ENCODE measurements around the gene IRF9. TPM values are rescaled to one million over a fixed set of nuclear protein-coding genes. Genes with fewer than 3 reads are reported as not detected.

Gene IRF9
- total and polyA plus RNA-seq, 2 experiments from 2014 or later: 33.7 to 66.9 TPM

DNA sequence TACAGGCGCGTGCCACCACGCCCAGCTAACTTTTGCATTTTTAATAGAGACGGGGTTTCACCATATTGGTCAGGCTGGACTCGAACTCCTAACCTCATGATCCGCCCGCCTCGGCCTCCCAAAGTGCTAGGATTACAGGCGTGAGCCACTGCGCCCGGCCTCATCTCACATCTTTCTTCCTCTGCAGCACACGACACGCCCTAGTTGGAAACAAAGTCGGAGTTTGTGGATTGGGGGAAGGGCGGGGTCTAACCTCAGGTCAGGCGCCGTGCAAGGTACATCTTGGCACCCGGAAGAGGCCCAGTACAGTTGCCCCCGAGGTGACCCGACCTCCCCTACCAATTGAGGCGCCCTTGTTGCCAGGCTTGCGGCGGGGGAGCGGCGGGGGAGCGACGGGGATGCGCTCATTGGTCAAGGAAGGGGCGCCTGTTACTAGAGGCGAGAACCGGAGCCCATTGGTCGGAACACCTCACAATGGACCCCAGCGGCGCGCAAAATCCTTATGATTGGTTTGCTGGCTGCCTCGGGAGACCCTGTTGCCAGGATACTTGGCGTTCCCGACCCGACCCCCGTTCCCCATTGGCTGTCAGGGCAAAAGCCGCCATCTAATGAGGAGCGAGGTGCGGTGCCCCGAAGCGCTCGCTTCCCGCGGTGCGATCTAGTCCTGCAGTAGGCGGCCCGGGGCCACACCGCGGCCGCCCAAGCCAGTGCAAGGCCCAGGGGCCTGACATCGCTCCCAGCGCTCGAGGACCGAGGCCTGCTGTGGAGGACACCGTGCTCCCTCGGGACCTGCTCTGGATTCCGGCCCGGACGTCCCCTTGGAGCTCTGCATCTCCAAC is 10.6 kb downstream of the IRF9 start, which contains the start of gene REC8:
TSS of gene REC8 (plus strand) at position 659 of the 839 bp plus-strand sequence. CDS start 473 bp downstream, outside the sequence.
- DNase-seq (ENCODE audit: low spot score): peak; percentile 95
- no peaks in the 10 kb centered on the region for H3K9me2 ChIP-seq (replicated peaks; ENCODE audit: insufficient read depth)
- peaks cover 5% of the 10 kb centered on the region for H3K4me1 ChIP-seq (ENCODE audit: insufficient read depth)
- peak within 1 kb of the TSS; percentile 81 for H3K4me2 ChIP-seq
- peaks cover 25% of the 10 kb centered on the region for H3K79me2 ChIP-seq
- no peaks in the 10 kb centered on the region for H3K9me3 ChIP-seq (ENCODE audit: low read depth)
- H2AFZ ChIP-seq: peak within 1 kb of the TSS; percentile 16
- H3K27ac ChIP-seq: peak within 1 kb of the TSS; percentile 71
- no peaks in the 10 kb centered on the region for H3K27me3 ChIP-seq
- no peaks in the 10 kb centered on the region for H4K20me1 ChIP-seq (ENCODE audit: insufficient read depth, poor library complexity, severe bottlenecking)
- TF ChIP-seq, protein P1, sequence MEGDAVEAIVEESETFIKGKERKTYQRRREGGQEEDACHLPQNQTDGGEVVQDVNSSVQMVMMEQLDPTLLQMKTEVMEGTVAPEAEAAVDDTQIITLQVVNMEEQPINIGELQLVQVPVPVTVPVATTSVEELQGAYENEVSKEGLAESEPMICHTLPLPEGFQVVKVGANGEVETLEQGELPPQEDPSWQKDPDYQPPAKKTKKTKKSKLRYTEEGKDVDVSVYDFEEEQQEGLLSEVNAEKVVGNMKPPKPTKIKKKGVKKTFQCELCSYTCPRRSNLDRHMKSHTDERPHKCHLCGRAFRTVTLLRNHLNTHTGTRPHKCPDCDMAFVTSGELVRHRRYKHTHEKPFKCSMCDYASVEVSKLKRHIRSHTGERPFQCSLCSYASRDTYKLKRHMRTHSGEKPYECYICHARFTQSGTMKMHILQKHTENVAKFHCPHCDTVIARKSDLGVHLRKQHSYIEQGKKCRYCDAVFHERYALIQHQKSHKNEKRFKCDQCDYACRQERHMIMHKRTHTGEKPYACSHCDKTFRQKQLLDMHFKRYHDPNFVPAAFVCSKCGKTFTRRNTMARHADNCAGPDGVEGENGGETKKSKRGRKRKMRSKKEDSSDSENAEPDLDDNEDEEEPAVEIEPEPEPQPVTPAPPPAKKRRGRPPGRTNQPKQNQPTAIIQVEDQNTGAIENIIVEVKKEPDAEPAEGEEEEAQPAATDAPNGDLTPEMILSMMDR (IDR thresholded peaks at IDR 0.05; ENCODE audit: poor library complexity): no peak
- TF ChIP-seq EZH2 (IDR thresholded peaks at IDR 0.05; ENCODE audit: borderline replicate concordance) (no peak), EZH2phosphoT487 (IDR thresholded peaks at IDR 0.05; ENCODE audit: low read depth, severe bottlenecking, unreplicated experiment) (no peak)
- peaks cover 2% of the 10 kb centered on the region for H3K36me3 ChIP-seq (replicated peaks; ENCODE audit: insufficient read depth, low read depth)
- peak within 1 kb of the TSS; percentile 11 for H3K4me3 ChIP-seq
- 11% methylated on average over 58 of the region's 63 CpGs for WGBS (ENCODE audit: low lambda C conversion rate, missing lambda C conversion rate)

DNA sequence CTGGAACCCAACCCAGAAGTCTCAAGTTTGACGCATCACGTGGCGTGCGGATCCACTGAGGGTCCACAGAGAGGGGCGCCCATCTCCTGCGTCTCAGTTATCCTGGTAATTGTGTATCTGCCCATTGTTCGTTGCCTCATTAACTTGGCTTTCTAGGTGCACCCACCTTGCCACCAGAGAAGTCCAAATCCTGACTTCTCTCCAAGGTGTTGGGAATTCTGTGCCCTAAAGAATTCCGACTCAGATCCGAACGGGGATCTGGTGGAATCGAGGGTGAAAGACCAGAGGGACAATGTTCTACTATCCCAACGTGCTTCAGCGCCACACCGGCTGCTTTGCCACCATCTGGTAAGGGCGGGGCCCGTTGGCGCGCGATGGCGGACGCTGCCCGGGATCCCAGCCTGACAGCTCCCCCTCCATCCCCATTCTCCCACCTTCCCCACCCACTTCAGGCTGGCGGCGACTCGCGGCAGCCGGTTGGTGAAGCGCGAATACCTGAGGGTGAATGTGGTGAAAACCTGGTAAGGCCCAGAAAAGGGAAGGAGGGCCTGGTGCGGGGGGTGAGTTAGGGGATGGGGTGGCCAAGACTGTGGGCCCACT is 11.3 kb downstream of the IRF9 start:
- 46% methylated on average over 30 of the region's 30 CpGs for WGBS (ENCODE audit: low lambda C conversion rate, missing lambda C conversion rate)
- peaks cover 27% of the 10 kb centered on the region for H3K79me2 ChIP-seq
- TF ChIP-seq EZH2phosphoT487 (IDR thresholded peaks at IDR 0.05; ENCODE audit: low read depth, severe bottlenecking, unreplicated experiment): no peak
- TF ChIP-seq EZH2 (IDR thresholded peaks at IDR 0.05; ENCODE audit: borderline replicate concordance): no peak
- no peaks in the 10 kb centered on the region for H3K9me3 ChIP-seq (ENCODE audit: low read depth)
- DNase-seq (ENCODE audit: low spot score): no peak
- H3K4me2 ChIP-seq: peak overlapping the region; percentile 81
- peaks cover 5% of the 10 kb centered on the region for H3K4me1 ChIP-seq (ENCODE audit: insufficient read depth)
- H3K9me2 ChIP-seq (replicated peaks; ENCODE audit: insufficient read depth): no peaks in the 10 kb centered on the region
- H3K36me3 ChIP-seq (replicated peaks; ENCODE audit: insufficient read depth, low read depth): peaks cover 2% of the 10 kb centered on the region
- H4K20me1 ChIP-seq (ENCODE audit: insufficient read depth, poor library complexity, severe bottlenecking): no peaks in the 10 kb centered on the region
- peak overlapping the region; percentile 11 for H3K4me3 ChIP-seq
- H3K27me3 ChIP-seq: no peaks in the 10 kb centered on the region
- peak overlapping the region; percentile 16 for H2AFZ ChIP-seq
- H3K27ac ChIP-seq: peak overlapping the region; percentile 71

DNA sequence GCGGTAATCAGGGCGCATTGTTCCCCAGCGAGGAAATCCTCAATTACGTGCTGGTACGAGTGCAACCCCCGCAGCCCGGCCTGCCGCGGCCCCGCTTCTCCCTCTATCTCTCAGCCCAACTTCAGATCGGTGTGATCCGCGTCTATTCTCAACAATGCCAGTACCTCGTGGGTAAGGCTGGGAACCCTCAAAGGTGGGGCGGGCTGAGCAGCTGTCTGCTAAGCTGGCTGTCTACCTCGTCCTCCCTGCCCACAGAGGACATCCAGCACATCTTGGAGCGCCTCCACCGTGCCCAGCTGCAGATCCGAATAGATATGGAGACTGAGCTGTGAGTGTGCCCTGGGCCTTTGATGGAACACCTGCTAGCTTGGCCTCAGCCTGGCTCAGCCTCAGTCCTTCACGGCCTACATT is 11.8 kb downstream of the IRF9 start:
- no peak for TF ChIP-seq EZH2phosphoT487 (IDR thresholded peaks at IDR 0.05; ENCODE audit: low read depth, severe bottlenecking, unreplicated experiment)
- TF ChIP-seq, protein P1 (IDR thresholded peaks at IDR 0.05; ENCODE audit: poor library complexity): no peak
- TF ChIP-seq EZH2 (IDR thresholded peaks at IDR 0.05; ENCODE audit: borderline replicate concordance): no peak
- Histone ChIP-seq H3K9me2 (replicated peaks; ENCODE audit: insufficient read depth) (no peaks in the 10 kb centered on the region), H3K4me1 (ENCODE audit: insufficient read depth) (peaks cover 5% of the 10 kb centered on the region), H2AFZ (no peak overlapping the region), H3K79me2 (peaks cover 27% of the 10 kb centered on the region), H3K9me3 (ENCODE audit: low read depth) (no peaks in the 10 kb centered on the region), H3K4me3 (peak overlapping the region; percentile 11), H3K4me2 (peak overlapping the region; percentile 81), H3K36me3 (replicated peaks; ENCODE audit: insufficient read depth, low read depth) (peaks cover 2% of the 10 kb centered on the region), H3K27me3 (no peaks in the 10 kb centered on the region), H4K20me1 (ENCODE audit: insufficient read depth, poor library complexity, severe bottlenecking) (no peaks in the 10 kb centered on the region), H3K27ac (peak overlapping the region; percentile 71)
- no peak for DNase-seq (ENCODE audit: low spot score)
- 75% methylated on average over 20 of the region's 20 CpGs for WGBS (ENCODE audit: low lambda C conversion rate, missing lambda C conversion rate)

DNA sequence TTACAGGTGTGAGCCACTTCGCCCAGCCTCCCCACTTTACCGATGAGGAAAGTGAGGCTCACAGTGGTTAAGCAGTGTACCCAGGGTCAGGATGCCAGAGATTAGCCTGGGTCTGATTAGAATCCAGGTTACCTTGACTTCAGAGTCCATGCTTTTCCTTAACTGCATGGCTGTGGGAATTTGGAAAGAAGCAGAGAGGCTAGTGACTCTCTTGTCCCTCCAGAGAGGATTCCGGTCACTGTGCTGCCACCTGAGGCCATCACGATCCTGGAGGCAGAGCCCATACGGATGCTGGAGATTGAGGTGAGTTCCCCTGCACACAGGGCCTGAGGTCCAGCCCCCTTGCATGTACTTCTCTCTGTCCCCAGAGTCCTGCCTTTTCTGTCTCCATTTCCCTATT is 15.5 kb downstream of the IRF9 start:
- Histone ChIP-seq H3K27me3 (no peaks in the 10 kb centered on the region), H3K4me2 (no peak overlapping the region), H2AFZ (no peak overlapping the region), H3K4me1 (ENCODE audit: insufficient read depth) (peaks cover 5% of the 10 kb centered on the region), H3K36me3 (replicated peaks; ENCODE audit: insufficient read depth, low read depth) (peaks cover 2% of the 10 kb centered on the region), H3K27ac (no peak overlapping the region), H3K79me2 (peaks cover 27% of the 10 kb centered on the region), H4K20me1 (ENCODE audit: insufficient read depth, poor library complexity, severe bottlenecking) (no peaks in the 10 kb centered on the region), H3K4me3 (no peak overlapping the region), H3K9me3 (ENCODE audit: low read depth) (no peaks in the 10 kb centered on the region), H3K9me2 (replicated peaks; ENCODE audit: insufficient read depth) (no peaks in the 10 kb centered on the region)
- DNase-seq (ENCODE audit: low spot score): no peak
- WGBS (ENCODE audit: low lambda C conversion rate, missing lambda C conversion rate): 97% methylated on average over 5 of the region's 5 CpGs
- TF ChIP-seq EZH2 (IDR thresholded peaks at IDR 0.05; ENCODE audit: borderline replicate concordance) (no peak), EZH2phosphoT487 (IDR thresholded peaks at IDR 0.05; ENCODE audit: low read depth, severe bottlenecking, unreplicated experiment) (no peak)
- TF ChIP-seq, protein P1 (IDR thresholded peaks at IDR 0.05; ENCODE audit: poor library complexity): no peak

All from hepatocyte (in vitro differentiated cells).